Measurements from ENCODE around the gene APOL3. TPM values are rescaled to one million over a fixed set of nuclear protein-coding genes. Genes with fewer than 3 reads are reported as not detected.
"Not testable (repeated sequence)": the region's sequence is repeated elsewhere in the genome, so short reads cannot be mapped to it uniquely, and the experiment has no call there.

Gene APOL3
- total RNA-seq, 3 donors from 2014 or later, result 11.4 to 29.3 (median 20.5) TPM

DNA sequence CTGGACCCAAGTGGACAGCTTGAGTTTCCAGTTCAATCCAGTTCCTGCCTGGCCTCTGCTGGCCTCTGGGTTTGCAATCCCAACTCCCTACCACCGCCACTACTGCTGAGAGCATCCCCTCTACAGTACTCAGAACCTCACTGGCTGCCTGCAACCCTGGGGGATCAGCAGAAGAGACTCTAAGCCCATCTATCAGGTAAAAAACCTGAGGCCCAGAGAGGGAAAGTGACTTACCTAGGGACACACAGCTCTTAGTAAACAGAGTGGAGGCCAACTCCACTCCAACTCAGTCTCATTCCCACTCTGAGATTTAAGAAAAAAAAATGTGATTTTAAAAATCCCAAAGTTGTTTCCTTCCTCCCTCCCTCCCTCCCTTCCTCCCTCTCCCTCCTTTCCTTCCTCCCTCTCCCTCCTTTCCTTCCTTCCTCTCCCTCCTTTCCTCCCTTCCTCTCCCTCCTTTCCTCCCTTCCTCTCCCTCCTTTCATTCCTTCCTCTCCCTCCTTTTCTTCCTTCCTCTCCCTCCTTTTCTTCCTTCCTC lies 34.5 kb downstream of the APOL3 start:
- Histone ChIP-seq H3K9me3 (no peaks in the 10 kb centered on the region), H3K4me1 (ENCODE audit: low read depth) (no peaks in the 10 kb centered on the region), H3K36me3 (ENCODE audit: low read depth) (no peaks in the 10 kb centered on the region), H3K4me3 (no peak overlapping the region)
- DNase-seq (no peak), ATAC-seq (no peak)
- no peak for TF ChIP-seq CTCF (IDR thresholded peaks at IDR 0.05)
- intact Hi-C loops (cut with DNase I, micrococcal nuclease), result loop anchor here (2.0 to 10.0 kb wide), 4 partner anchors 51 to 501 kb away; no protein-coding TSS in a partner anchor

GRCh38 chr22:36125434-36125833 lies 35.1 kb downstream of the APOL3 start:
- H3K4me3 ChIP-seq, result no peak overlapping the region
- no peak for DNase-seq
- no peaks in the 10 kb centered on the region for H3K36me3 ChIP-seq (ENCODE audit: low read depth)
- no peak for ATAC-seq
- TF ChIP-seq CTCF (IDR thresholded peaks at IDR 0.05), result no peak
- intact Hi-C loops (cut with DNase I, micrococcal nuclease), result loop anchor here (2.0 to 10.0 kb wide), 4 partner anchors 51 to 501 kb away; no protein-coding TSS in a partner anchor
- H3K4me1 ChIP-seq (ENCODE audit: low read depth), result no peaks in the 10 kb centered on the region
- H3K9me3 ChIP-seq, result no peaks in the 10 kb centered on the region

- DNase-seq (no peak), ATAC-seq (no peak)
- H3K36me3 ChIP-seq (ENCODE audit: low read depth), result no peaks in the 10 kb centered on the region
- no peaks in the 10 kb centered on the region for H3K4me1 ChIP-seq (ENCODE audit: low read depth)
- no peak for TF ChIP-seq CTCF (IDR thresholded peaks at IDR 0.05)
- H3K4me3 ChIP-seq, result no peak overlapping the region
- intact Hi-C loops (cut with DNase I, micrococcal nuclease), result loop anchor here (2.0 to 10.0 kb wide), 4 partner anchors 50 to 500 kb away; no protein-coding TSS in a partner anchor
- no peaks in the 10 kb centered on the region for H3K9me3 ChIP-seq
Observed at GRCh38 chr22:36124666-36125065, 35.9 kb downstream of the APOL3 start.

- H3K4me3 ChIP-seq, result no peak overlapping the region
- intact Hi-C loops (cut with DNase I, micrococcal nuclease), result loop anchor here (2.0 to 10.0 kb wide), 3 partner anchors 49 to 499 kb away; no protein-coding TSS in a partner anchor
- no peaks in the 10 kb centered on the region for H3K36me3 ChIP-seq (ENCODE audit: low read depth)
- H3K9me3 ChIP-seq, result no peaks in the 10 kb centered on the region
- DNase-seq, result peak; percentile 96 to 97 (median 96)
- no peaks in the 10 kb centered on the region for H3K4me1 ChIP-seq (ENCODE audit: low read depth)
- peak; percentile 99 for ATAC-seq
- peak; percentile 97 for TF ChIP-seq CTCF (IDR thresholded peaks at IDR 0.05)
Observed at GRCh38 chr22:36123673-36124630, 36.6 kb downstream of the APOL3 start.

DNA sequence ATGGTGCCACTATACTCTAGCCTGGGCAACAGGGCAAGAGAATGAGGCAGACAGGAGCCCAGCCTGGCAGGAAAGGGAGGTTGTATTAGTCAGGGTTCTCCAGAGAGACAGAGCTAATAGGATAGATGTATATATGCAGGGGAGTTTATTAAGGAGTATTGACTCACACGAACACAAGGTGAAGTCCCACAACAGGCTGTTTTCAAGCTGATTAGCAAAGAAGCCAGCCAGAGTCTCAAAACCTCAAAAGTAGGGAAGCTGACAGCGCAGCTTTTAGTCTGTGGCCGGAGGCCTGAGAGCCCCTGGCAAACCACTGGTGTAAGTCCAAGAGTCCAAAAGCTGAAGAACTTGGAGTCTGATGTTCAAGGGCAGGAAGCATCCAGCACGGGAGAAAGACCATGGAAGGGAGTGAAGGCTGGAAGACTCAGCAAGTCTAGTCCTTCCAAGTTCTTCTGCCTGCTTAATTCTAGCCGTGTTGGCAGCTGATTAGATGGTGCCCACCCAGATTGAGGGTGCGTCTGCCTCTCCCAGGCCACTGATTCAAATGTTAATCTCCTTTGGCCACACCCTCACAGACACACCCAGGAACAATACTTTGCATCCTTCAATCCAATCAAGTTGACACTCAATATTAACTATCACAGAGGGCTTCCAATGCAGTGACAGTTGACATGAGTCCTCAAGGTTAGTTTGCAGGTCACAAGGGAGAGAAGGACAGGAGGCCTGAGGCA lies 39.8 kb downstream of the APOL3 start:
- ATAC-seq; H3K36me3 ChIP-seq (ENCODE audit: low read depth); H3K4me1 ChIP-seq (ENCODE audit: low read depth); DNase-seq; H3K9me3 ChIP-seq; H3K4me3 ChIP-seq: not testable (repeated sequence)
- intact Hi-C loops (cut with DNase I, micrococcal nuclease), result loop anchor here (10.0 kb wide), 2 partner anchors 46 to 496 kb away; no protein-coding TSS in a partner anchor

All from mucosa of descending colon (tissue), 3 donors.